ENCODE results near the gene ALDH2. TPM values are rescaled to one million over a fixed set of nuclear protein-coding genes. Genes with fewer than 3 reads are reported as not detected.

Gene ALDH2
- total and polyA plus RNA-seq, 10 of the 15 experiments (the other 5 are each of a cell fraction or from before 2014, with no cell fraction given), result 1.4 to 16.4 (median 8.7) TPM

GRCh38 chr12:111783046-111783445 lies 16.3 kb downstream of the ALDH2 start:
- in situ Hi-C loops (cut with MboI) (no loop called here), intact Hi-C loops (cut with micrococcal nuclease; ENCODE audit: unreplicated experiment) (loop anchor here (10.0 kb wide), 1 partner anchor 388 kb away; no protein-coding TSS in a partner anchor)
- no TSS peak for BruUV-seq (replicated peaks)
- Histone ChIP-seq H3K4me2 (ENCODE audit: control insufficient read depth, insufficient read depth) (no peak overlapping the region), H2AFZ (ENCODE audit: control insufficient read depth, low read depth, low read length) (no peak overlapping the region), H3K4me3 (no peak overlapping the region), H3K27ac (ENCODE audit: control insufficient read depth, insufficient read depth) (no peak overlapping the region), H3K27me3 (replicated peaks in 1 of 2; ENCODE audit: control insufficient read depth in 2 of 2, insufficient read depth in 2 of 2, low read length in 1 of 2) (no peaks in the 10 kb centered on the region), H3K9me3 (replicated peaks; ENCODE audit: control insufficient read depth, insufficient read depth, low read length) (no peaks in the 10 kb centered on the region), H4K20me1 (ENCODE audit: control insufficient read depth, insufficient read depth) (no peaks in the 10 kb centered on the region), H3K9ac (ENCODE audit: control insufficient read depth, insufficient read depth, low read length) (no peak overlapping the region), H3K79me2 (ENCODE audit: control insufficient read depth, insufficient read depth, low read length) (no peaks in the 10 kb centered on the region), H3K36me3 (ENCODE audit: control insufficient read depth in 2 of 2, insufficient read depth in 2 of 2, low read length in 1 of 2) (no peaks in the 10 kb centered on the region), H3K4me1 (ENCODE audit: control insufficient read depth, insufficient read depth, low read length) (no peaks in the 10 kb centered on the region)
- no peak for FAIRE-seq
- DNase-seq (ENCODE audit: low read depth, low spot score), result no peak
- no peak for TF ChIP-seq E2F4 (IDR thresholded peaks at IDR 0.05; ENCODE audit: low read depth, low read length)
- TF ChIP-seq TCF3 (IDR thresholded peaks at IDR 0.05; ENCODE audit: borderline replicate concordance, insufficient read depth, low read depth, low read length), result no peak
- no peak for TF ChIP-seq EP300 (IDR thresholded peaks at IDR 0.05; ENCODE audit: borderline replicate concordance in 1 of 2, control insufficient read depth in 1 of 2, low read depth in 2 of 2, low read length in 2 of 2)
- no peak for TF ChIP-seq SUPT20H (IDR thresholded peaks at IDR 0.05; ENCODE audit: borderline replicate concordance, control insufficient read depth, low read depth, low read length)
- no peak for TF ChIP-seq MLLT1 (IDR thresholded peaks at IDR 0.05)
- TF ChIP-seq POU2F2 (IDR thresholded peaks at IDR 0.05; ENCODE audit: borderline replicate concordance, low read depth, low read length), result no peak
- TF ChIP-seq POLR2AphosphoS2 (IDR thresholded peaks at IDR 0.05; ENCODE audit: low read depth, low read length), result no peak
- CTCF ChIA-PET, result no interaction called here
- WGBS (ENCODE audit: insufficient coverage, insufficient replicate concordance, low lambda C conversion rate, missing lambda C conversion rate), result 92% methylated on average over 17 of the region's 17 CpGs
- RAD21 ChIA-PET (ENCODE audit: unreplicated experiment), result no interaction called here
- no peak for ATAC-seq
- SMC1A ChIA-PET (ENCODE audit: uncharacterized antibody, unreplicated experiment), result interaction anchor here (1.5 kb wide), 1 partner anchor 29 kb away, joined by 3 read pairs; no protein-coding TSS in a partner anchor
- POLR2A ChIA-PET, result no interaction called here

Data from GM12878 (cell line).